Mesendoderm (in vitro differentiated cells): ENCODE results near the gene C5AR2.

Experiments used
- DNase-seq: peaks from one replicate; pipeline ENCODE4 v3.0.0; 2013
- H2AK5ac ChIP-seq: 2 replicates; pipeline ENCODE4 v1.6.1; 2013; ENCODE audit warnings: low read length, inconsistent platforms
- H2BK120ac ChIP-seq: 2 replicates; pipeline ENCODE4 v1.6.1; 2013; ENCODE audit warnings: low read depth, mild to moderate bottlenecking, low read length, moderate library complexity, mixed read lengths
- H2BK15ac ChIP-seq: replicated peaks from 2 replicates; pipeline ENCODE4 v1.6.1; 2013; ENCODE audit warnings: low read depth, mild to moderate bottlenecking, moderate library complexity
- H2BK5ac ChIP-seq: 2 replicates; pipeline ENCODE4 v1.6.1; 2013; ENCODE audit warnings: low read length, inconsistent platforms
- H3K18ac ChIP-seq: 2 replicates; pipeline ENCODE4 v1.6.1; 2013; ENCODE audit warnings: mild to moderate bottlenecking, low read length, mixed read lengths
- H3K23ac ChIP-seq: one replicate; pipeline ENCODE4 v1.6.1; 2013; ENCODE audit warnings: low read length
- H3K27ac ChIP-seq: 2 replicates; pipeline ENCODE4 v1.5.1; 2013; ENCODE audit warnings: low read depth, mild to moderate bottlenecking, inconsistent platforms, low read length, moderate library complexity
- H3K27me3 ChIP-seq: 2 replicates; pipeline ENCODE4 v1.6.1; 2013; ENCODE audit warnings: low read length, control low read depth, mild to moderate bottlenecking, inconsistent platforms; ENCODE audit not compliant: insufficient read depth, poor library complexity
- H3K36me3 ChIP-seq: 2 replicates; pipeline ENCODE4 v1.6.1; 2013; ENCODE audit warnings: low read length, inconsistent platforms; ENCODE audit not compliant: control insufficient read depth, insufficient read depth
- H3K4ac ChIP-seq: one replicate; pipeline ENCODE4 v1.6.1; 2013; ENCODE audit warnings: low read depth, mild to moderate bottlenecking, low read length, moderate library complexity
- H3K4me1 ChIP-seq: 2 replicates; pipeline ENCODE4 v1.6.1; 2013; ENCODE audit warnings: low read depth, low read length, inconsistent platforms; ENCODE audit not compliant: control insufficient read depth
- H3K4me2 ChIP-seq: 2 replicates; pipeline ENCODE4 v1.6.1; 2013; ENCODE audit warnings: low read length
- H3K4me3 ChIP-seq: 2 replicates; pipeline ENCODE4 v1.5.1; 2013; ENCODE audit warnings: mild to moderate bottlenecking, low read length
- H3K56ac ChIP-seq: one replicate; pipeline ENCODE4 v1.6.1; 2013; ENCODE audit warnings: low read length
- H3K79me1 ChIP-seq: 2 replicates; pipeline ENCODE4 v1.6.1; 2013; ENCODE audit warnings: low read length, inconsistent platforms
- H3K79me2 ChIP-seq: 2 replicates; pipeline ENCODE4 v1.6.1; 2013; ENCODE audit warnings: mild to moderate bottlenecking, low read length; ENCODE audit not compliant: control insufficient read depth, insufficient read depth
- H3K9ac ChIP-seq: 2 replicates; pipeline ENCODE4 v1.6.1; 2013; ENCODE audit warnings: low read length, inconsistent platforms
- H4K5ac ChIP-seq: one replicate; pipeline ENCODE4 v1.6.1; 2013; ENCODE audit warnings: low read length
- H4K8ac ChIP-seq: one replicate; pipeline ENCODE4 v1.6.1; 2013; ENCODE audit warnings: low read depth, mild to moderate bottlenecking, control low read depth, low read length, moderate library complexity
- WGBS: extraction: QIAGEN DNeasy Blood & Tissue Kit; methylation state at CpG from one replicate; pipeline ENCODE4 v1.1.7; 2013; ENCODE audit warnings: low lambda C conversion rate, missing lambda C conversion rate; ENCODE audit not compliant: insufficient coverage; ENCODE audit errors: extremely low coverage; 5-methylcytosine and 5-hydroxymethylcytosine counted together

Gene C5AR2

DNA sequence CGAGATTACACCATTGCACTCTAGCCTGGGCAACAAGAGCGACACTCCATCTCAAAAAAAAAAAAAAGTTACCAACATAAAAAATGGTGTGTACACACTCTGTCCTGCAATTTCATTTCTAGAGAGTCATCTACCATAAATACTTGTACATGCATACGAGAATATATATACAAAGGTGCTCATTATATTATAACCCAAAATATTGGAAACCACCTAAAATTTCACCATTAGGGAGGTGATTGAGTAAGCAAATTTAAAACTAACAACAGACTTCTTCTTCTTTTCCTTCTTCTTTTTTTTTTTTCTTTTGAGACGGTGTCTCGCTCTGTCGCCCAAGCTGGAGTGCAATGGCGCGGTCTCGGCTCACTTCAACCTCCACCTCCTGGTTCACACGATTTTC is 29.7 kb upstream of the C5AR2 start:
- no peak overlapping the region for H3K18ac ChIP-seq
- no peak overlapping the region for H3K27ac ChIP-seq
- H4K8ac ChIP-seq: no peak overlapping the region
- no peak overlapping the region for H2AK5ac ChIP-seq
- no peak overlapping the region for H3K4me3 ChIP-seq
- H3K79me1 ChIP-seq: no peaks in the 10 kb centered on the region
- no peaks in the 10 kb centered on the region for H3K36me3 ChIP-seq
- no peak overlapping the region for H4K5ac ChIP-seq
- no CpG with 5 or more reads among the region's 10 CpGs for WGBS
- no peak overlapping the region for H2BK120ac ChIP-seq
- no peak overlapping the region for H3K4me2 ChIP-seq
- H3K9ac ChIP-seq: no peak overlapping the region
- H3K4me1 ChIP-seq: no peaks in the 10 kb centered on the region
- no peak overlapping the region for H2BK5ac ChIP-seq
- no peak overlapping the region for H3K23ac ChIP-seq
- H3K56ac ChIP-seq: no peak overlapping the region
- H2BK15ac ChIP-seq: no peak overlapping the region
- no peaks in the 10 kb centered on the region for H3K27me3 ChIP-seq
- DNase-seq: no peak
- no peak overlapping the region for H3K4ac ChIP-seq
- no peaks in the 10 kb centered on the region for H3K79me2 ChIP-seq

DNA sequence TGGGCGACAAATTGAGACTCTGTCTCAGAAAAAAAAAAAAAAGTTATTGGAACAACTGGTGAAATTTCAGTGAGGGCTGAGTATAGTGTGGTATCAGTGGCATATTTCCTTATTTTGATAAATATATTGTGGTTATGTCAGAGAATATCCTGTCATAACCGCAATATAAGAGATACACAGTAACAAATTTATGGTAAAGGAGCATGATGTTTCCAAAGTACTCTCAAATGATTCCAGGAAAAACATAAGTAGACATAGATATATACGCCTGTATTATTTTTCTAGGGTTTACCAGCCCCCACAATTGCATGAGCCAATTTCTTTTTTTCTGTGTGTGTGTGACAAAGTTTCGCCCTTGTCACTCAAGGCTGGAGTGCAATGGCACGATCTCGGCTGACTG is 28.0 kb upstream of the C5AR2 start:
- Histone ChIP-seq H3K79me2 (no peaks in the 10 kb centered on the region), H3K4ac (no peak overlapping the region), H3K4me2 (no peak overlapping the region), H4K8ac (no peak overlapping the region), H3K4me1 (no peaks in the 10 kb centered on the region), H3K4me3 (no peak overlapping the region), H3K56ac (no peak overlapping the region), H2BK15ac (no peak overlapping the region), H2BK120ac (no peak overlapping the region), H2BK5ac (no peak overlapping the region), H3K36me3 (no peaks in the 10 kb centered on the region), H3K18ac (no peak overlapping the region), H3K23ac (no peak overlapping the region), H4K5ac (no peak overlapping the region), H3K27me3 (no peaks in the 10 kb centered on the region), H2AK5ac (no peak overlapping the region), H3K79me1 (no peaks in the 10 kb centered on the region), H3K27ac (no peak overlapping the region), H3K9ac (no peak overlapping the region)
- WGBS: no CpG with 5 or more reads among the region's 6 CpGs
- no peak for DNase-seq

DNA sequence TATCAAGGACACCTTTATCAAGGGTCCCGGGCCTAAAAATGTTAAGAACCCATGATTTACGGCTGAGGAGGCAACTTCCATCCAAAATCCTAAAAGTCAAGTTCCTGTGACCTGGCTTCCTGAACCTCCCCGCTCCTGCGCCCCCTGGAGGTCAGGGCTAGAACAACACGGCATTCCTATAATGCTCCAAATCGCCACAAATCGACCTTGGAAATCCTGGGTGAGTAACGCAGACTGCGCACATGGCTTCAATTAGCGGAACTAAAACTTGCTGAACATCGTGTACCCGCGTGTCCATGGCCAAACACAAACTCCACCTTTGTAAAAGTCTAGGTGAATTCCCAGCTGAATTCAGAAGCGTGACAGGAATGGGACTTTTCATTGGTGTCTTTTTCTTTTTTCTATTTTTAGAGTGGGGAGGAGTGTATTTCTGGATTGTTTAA is 26.6 kb upstream of the C5AR2 start:
- no peak overlapping the region for H2BK120ac ChIP-seq
- H3K79me1 ChIP-seq: no peaks in the 10 kb centered on the region
- H3K56ac ChIP-seq: peak overlapping the region; percentile 8
- no peak overlapping the region for H3K4me3 ChIP-seq
- no peaks in the 10 kb centered on the region for H3K36me3 ChIP-seq
- H3K4me1 ChIP-seq: no peaks in the 10 kb centered on the region
- H3K27ac ChIP-seq: no peak overlapping the region
- H3K4me2 ChIP-seq: no peak overlapping the region
- no peaks in the 10 kb centered on the region for H3K27me3 ChIP-seq
- no peaks in the 10 kb centered on the region for H3K79me2 ChIP-seq
- H3K9ac ChIP-seq: no peak overlapping the region
- H2AK5ac ChIP-seq: no peak overlapping the region
- no CpG with 5 or more reads among the region's 14 CpGs for WGBS
- no peak overlapping the region for H2BK5ac ChIP-seq
- no peak overlapping the region for H3K23ac ChIP-seq
- no peak overlapping the region for H3K18ac ChIP-seq
- DNase-seq: peak; percentile 78
- H4K5ac ChIP-seq: no peak overlapping the region
- no peak overlapping the region for H3K4ac ChIP-seq
- no peak overlapping the region for H2BK15ac ChIP-seq
- H4K8ac ChIP-seq: no peak overlapping the region

DNA sequence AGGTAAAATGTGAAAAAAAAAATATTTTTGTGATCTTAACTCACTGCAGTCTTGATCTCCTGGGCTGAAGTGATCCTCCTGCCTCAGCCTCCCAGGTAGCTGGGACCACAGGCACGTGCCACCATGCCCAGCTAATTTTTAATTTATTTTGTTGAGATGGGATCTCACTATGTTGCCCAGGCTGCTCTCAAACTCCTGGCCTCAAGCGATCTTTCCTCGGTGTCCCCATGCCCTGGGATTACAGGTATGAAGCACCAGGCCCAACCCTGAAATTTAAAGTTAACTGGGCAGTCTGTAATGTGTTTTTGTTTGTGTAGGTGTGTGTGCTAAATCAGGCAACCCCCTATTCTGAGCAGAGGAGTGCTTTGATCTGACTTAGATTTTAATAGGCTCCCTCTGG is 25.7 kb upstream of the C5AR2 start:
- H3K9ac ChIP-seq: no peak overlapping the region
- H3K4me1 ChIP-seq: no peaks in the 10 kb centered on the region
- no peak overlapping the region for H3K23ac ChIP-seq
- H3K56ac ChIP-seq: no peak overlapping the region
- no peak overlapping the region for H2BK15ac ChIP-seq
- H3K27ac ChIP-seq: no peak overlapping the region
- H2AK5ac ChIP-seq: no peak overlapping the region
- no peaks in the 10 kb centered on the region for H3K79me2 ChIP-seq
- no peak overlapping the region for H3K18ac ChIP-seq
- no peaks in the 10 kb centered on the region for H3K36me3 ChIP-seq
- H3K4ac ChIP-seq: no peak overlapping the region
- H3K4me3 ChIP-seq: no peak overlapping the region
- no peak overlapping the region for H2BK5ac ChIP-seq
- H4K8ac ChIP-seq: no peak overlapping the region
- H3K4me2 ChIP-seq: no peak overlapping the region
- H4K5ac ChIP-seq: no peak overlapping the region
- no CpG with 5 or more reads among the region's 3 CpGs for WGBS
- no peaks in the 10 kb centered on the region for H3K27me3 ChIP-seq
- no peak overlapping the region for H2BK120ac ChIP-seq
- no peaks in the 10 kb centered on the region for H3K79me1 ChIP-seq
- DNase-seq: no peak

DNA sequence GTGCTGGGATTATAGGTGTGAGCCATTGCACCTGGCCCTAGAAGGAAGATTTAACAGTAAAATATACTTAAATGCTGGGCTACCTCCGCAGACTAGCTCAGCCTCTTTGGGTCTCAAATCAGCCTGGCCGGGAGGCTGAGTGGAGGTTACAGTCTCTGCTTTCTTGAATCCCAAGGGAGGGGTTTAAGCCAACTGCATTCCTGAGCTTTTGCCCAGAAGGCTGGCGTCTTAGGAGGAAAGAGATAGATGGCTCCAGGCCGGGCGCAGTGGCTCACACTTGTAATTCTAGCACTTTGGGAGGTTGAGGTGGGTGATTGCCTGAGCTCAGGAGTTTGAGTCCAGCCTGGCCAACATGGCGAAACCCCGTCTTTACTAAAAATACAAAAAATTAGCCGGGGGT is 22.9 kb upstream of the C5AR2 start:
- Histone ChIP-seq H3K4me3 (no peak overlapping the region), H3K27me3 (no peaks in the 10 kb centered on the region), H3K36me3 (no peaks in the 10 kb centered on the region), H2BK15ac (no peak overlapping the region), H3K27ac (no peak overlapping the region), H3K23ac (no peak overlapping the region), H4K8ac (no peak overlapping the region), H3K18ac (no peak overlapping the region), H3K4ac (no peak overlapping the region), H3K9ac (no peak overlapping the region), H4K5ac (no peak overlapping the region), H3K4me1 (no peaks in the 10 kb centered on the region), H3K79me2 (no peaks in the 10 kb centered on the region), H2AK5ac (no peak overlapping the region), H2BK120ac (no peak overlapping the region), H3K79me1 (no peaks in the 10 kb centered on the region), H3K56ac (no peak overlapping the region), H2BK5ac (no peak overlapping the region), H3K4me2 (no peak overlapping the region)
- no peak for DNase-seq
- WGBS: no CpG with 5 or more reads among the region's 8 CpGs

DNA sequence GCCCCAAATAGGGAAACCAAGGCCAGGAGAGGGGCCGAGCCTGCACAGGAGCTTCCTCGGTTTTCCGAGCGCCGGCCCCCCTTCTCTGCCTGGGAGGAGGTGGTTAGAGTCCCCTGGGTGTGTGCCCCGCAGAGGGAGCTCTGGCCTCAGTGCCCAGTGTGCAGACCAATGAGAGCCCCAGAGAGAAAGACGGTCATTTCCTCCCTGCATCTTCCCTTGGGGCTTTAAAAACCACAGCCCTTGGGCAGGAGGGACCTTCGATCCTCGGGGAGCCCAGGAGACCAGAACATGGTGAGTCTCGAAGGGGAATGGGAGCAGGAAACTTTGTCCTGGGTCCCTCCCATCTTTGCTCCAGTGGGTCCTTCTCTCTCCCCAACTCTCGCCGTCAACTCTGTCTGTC is 22.4 kb upstream of the C5AR2 start, which contains the start of gene C5AR1:
C5AR1 (plus strand) TSS at position 254 of the 400 bp plus-strand sequence; CDS start at position 289, 35 bp downstream.
- Histone ChIP-seq H3K4ac (no peak within 1 kb of the TSS), H3K56ac (no peak within 1 kb of the TSS), H4K8ac (no peak within 1 kb of the TSS), H3K36me3 (no peaks in the 10 kb centered on the region), H3K4me2 (no peak within 1 kb of the TSS), H3K9ac (no peak within 1 kb of the TSS), H3K79me2 (no peaks in the 10 kb centered on the region), H2BK5ac (no peak within 1 kb of the TSS), H3K79me1 (no peaks in the 10 kb centered on the region), H3K27ac (no peak within 1 kb of the TSS), H2AK5ac (no peak within 1 kb of the TSS), H2BK120ac (no peak within 1 kb of the TSS), H3K4me1 (no peaks in the 10 kb centered on the region), H3K18ac (no peak within 1 kb of the TSS), H2BK15ac (no peak within 1 kb of the TSS), H3K4me3 (no peak within 1 kb of the TSS), H4K5ac (no peak within 1 kb of the TSS), H3K27me3 (no peaks in the 10 kb centered on the region), H3K23ac (no peak within 1 kb of the TSS)
- no CpG with 5 or more reads among the region's 12 CpGs for WGBS
- no peak for DNase-seq
